HG03066 (cell line): ENCODE data around the gene ISCA1.

Source experiments
- ATAC-seq: cut with Tn5 transposase; IDR thresholded peaks from one replicate; pipeline ENCODE4 v1.9.1; 2021; ENCODE audit warnings: low read depth; ENCODE audit not compliant: unreplicated experiment

ISCA1 gene

GRCh38 chr9:86241216-86241615 lies 41.1 kb downstream of the ISCA1 start:
- ATAC-seq, result no peak

GRCh38 chr9:86238861-86239770 lies 43.2 kb downstream of the ISCA1 start:
- no peak for ATAC-seq

- ATAC-seq, result no peak
These were observed 51.5 kb downstream of the ISCA1 start for GRCh38 chr9:86230858-86231257.

GRCh38 chr9:86222667-86223066 lies 59.7 kb downstream of the ISCA1 start:
- no peak for ATAC-seq

- no peak for ATAC-seq
These were observed 62.7 kb downstream of the ISCA1 start for GRCh38 chr9:86219606-86220005.

GRCh38 chr9:86217076-86217755 lies 65.1 kb downstream of the ISCA1 start:
- no peak for ATAC-seq
